GM10847 (cell line): Measurements from ENCODE around the gene CCNK.

Experiments
- POLR2A ChIP-seq: IDR thresholded peaks from 2 replicates; pipeline ENCODE4 v1.6.1; 2011; ENCODE audit not compliant: insufficient read length; ENCODE audit errors: extremely low read depth

CCNK gene

DNA sequence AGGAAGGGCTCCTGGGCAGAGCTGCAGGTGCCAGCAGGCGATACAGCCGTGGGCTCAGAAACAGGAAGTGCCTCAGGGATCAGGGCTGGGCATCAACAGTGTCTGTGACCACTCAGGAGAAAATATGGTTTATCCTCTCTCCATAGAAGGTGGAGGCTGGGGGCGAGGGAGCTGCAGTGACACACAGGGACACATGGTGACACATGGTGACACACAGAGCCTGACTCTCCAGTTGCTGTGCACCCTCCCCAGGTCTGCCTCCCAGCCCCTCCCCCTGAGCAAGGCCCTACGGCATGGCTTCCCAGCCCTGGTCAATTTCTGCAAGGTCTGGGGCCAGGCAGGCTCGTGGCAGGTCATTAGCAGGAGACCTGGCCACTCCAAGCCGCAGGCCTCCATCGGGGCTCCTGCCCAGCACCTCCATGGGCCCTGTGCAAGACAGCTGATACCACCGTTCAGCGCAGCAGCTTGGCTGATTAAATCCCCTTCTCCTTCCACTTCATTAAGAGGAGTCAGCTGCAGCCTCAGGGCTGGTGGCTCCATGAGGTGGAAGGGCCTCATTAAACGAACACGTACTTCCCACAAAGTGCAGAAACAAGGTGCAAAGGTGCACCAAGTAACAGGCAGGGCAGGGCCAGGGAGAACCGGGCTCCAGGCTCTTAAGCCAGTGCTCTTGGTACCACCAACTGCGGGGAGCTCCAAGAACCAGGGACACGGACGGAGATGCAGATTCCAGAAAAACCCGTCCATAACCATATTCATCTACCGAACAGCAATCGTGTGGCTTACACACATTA lies 60.7 kb downstream of the CCNK start:
- no peak for TF ChIP-seq POLR2A

DNA sequence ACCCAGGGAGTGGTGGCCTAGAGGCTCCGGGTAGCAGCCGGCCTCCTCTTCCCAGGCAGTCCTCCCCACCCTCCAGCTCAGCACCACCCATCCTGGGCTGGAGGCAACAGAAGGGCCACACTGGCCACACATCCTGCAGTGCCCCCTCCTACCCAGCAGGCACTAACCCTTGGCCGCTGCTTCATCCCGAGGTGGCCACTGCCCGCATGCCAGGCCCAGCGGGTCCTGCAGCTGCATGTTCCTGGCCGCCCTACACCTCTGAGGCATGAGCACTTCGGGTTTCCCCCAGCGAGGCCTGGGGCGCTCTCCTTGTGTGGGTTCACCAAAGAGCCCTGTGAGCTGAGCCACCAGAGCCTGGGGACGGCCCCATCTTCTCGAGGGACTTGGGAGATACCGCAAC lies 61.4 kb downstream of the CCNK start:
- no peak for TF ChIP-seq POLR2A

DNA sequence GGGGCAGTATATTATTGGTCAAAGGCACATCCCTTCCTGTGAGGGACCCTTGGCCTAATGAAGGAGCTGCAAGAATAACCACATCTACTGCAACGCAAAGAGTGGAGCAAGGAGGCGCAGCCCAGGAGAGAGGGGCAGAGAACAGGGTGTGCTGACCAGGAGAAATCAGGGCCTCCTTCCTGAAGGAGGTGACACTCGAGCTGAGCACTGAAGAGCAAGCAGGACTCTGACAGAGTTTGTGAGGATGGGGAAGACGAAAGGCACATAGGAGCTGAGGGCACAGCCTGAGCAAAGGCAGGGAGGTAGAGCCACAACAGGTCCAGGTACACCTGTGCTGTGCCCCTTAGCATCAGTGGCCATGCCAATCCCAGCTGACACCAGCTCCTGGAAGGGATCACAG lies 62.2 kb downstream of the CCNK start:
- TF ChIP-seq POLR2A, result no peak

DNA sequence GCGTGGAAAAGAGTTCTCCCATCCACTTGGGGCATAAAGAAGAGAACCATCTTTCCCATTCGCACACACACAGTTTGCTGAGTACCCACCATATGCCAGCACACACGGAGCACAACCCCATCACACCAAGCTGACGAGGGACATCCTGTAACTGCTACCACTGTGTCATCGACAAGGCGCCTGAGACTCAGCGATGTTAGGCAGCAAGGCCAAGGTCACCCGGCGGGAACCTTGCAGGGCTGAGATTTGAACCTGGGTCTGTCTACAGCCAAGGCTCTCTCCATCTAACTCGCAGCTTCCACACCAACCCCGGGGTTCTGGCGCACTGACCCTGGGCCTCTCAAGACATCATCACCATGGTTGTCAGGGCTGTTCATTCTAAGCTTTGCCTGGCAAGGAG lies 62.8 kb downstream of the CCNK start:
- TF ChIP-seq POLR2A, result no peak

DNA sequence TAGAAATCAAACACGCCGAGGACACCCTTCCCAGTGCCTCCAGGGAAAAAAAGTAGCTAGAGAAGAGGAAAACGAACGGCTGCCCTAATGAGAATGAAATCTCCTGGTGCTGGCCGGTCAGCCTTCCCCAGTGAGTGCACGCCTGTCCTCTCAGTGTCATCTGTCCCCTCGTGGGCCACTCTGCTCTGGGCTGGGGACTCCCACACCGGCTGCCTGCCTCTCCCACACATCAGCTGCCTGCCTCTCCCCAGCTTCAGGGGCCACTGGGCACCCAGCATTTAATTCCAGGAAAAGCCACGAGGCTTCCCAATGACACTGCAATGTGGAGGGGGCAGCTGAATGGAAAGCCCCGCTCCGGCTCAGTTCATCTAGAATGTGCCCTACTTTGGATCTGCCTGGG lies 63.8 kb downstream of the CCNK start:
- TF ChIP-seq POLR2A, result no peak

DNA sequence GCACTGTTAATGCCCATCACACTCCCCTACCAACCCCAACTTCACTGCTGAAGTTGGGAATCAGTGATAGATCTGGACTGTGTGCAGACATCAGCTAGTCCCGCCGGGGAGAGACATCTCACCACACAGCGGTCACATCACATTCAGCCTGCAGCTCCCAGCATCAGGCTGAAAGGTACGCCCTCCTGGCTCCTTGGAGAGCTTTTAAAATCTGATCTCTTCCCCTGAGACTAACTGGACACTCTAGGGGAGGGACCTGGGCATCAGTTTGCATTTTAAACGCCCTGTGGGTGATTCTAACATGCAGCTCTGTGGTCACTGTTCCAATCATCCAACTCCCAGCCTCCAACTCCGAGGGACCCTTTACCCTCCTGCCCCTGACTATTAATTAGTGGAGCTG lies 64.4 kb downstream of the CCNK start:
- no peak for TF ChIP-seq POLR2A

DNA sequence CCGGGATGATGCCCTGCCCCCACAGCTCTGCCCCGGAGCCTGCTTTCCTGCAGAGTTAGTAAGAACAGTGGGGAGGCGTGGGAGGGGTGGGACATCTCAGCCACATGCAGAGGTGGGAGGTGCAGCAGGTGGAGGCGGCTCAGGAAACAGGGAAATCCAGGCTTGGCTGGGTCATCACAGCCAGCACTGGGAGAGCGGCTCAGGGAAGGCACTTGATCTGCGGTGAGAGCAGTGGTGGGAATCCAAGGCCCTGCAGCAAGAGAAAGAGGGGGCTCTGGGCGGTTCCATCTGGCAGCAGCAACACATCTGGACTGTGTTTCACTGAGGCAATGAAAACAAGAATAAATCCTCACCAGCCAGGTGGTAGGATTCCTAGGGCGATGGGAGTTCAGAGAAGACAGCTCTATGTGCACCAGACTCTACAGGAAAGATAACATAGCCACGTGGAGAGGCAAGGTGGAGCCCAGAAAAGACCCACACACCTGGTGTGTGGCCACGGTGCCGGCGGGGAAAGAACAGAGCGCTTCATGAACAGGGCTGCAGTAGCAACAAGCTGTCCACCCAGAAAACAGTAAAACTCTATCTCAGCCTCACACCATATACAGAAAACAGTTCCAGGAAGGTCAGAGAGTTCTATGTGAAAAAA lies 65.1 kb downstream of the CCNK start:
- TF ChIP-seq POLR2A, result no peak

DNA sequence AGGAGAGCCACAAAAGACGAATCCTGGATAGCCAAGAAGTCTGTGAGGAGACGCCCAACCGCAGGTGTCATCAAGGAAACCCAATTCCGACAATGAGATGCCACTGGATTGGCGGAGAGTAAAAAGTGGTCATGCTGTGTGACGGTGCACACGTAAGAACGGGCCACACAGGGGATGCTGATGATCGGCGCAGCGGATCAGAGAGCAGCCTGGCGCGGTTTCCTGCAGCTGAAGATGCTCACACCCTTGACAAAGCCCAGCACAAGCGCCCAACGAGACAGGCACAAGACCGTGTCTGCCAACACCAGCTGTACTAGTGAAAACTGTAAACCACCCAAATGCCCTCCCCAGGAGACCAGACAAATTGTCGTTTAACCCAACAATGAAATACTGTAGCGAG lies 67.0 kb downstream of the CCNK start:
- no peak for TF ChIP-seq POLR2A

DNA sequence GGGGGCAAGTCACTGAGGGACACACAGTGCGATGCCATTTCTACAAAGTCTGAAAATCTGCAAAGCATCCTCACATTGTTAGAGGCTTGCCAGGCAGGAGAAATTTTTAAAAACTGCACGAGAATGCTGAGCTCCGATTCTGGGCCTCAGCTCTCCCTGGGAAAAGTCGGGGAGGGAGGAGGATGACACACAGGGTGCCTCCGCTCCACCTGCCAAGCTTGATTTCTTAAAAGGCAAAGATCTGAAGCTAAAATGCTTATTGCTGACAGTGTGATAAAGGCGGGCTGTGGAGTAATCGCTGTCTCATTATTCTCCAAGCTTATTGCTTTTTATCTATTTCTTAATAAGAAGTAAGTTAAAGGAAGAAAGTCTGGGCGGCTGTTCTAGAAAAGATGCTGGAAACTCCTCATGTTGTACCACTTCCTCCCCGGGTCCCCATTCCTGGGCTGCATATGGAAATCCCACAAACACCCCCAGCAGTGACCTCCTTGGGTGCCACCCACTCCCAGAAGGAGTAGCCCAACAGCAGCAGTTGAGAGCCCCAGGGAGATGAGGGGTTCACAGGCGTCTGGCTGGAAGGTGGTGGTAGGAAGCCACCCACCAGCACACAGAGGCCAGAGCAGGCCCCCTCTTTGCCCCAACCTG lies 67.8 kb downstream of the CCNK start:
- no peak for TF ChIP-seq POLR2A

DNA sequence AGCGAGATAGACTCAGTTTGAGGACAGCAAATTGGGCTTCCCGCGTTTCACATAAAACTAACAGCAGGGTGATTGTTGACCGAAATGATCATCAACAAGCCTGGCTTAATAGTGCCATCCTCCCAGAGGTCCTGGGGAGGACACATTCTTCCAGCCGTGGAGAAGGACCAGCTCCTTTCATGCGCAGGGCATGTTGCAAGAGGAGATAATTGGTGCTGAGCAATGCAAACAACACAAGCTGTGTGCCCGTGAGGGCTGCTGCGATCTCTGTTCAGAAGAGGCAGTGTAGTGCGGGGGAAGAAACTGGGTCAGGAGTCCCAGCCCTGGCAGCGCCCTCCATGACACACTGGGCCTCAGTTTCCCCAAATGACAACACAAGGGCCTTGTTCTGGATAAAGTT lies 68.5 kb downstream of the CCNK start:
- TF ChIP-seq POLR2A, result no peak

DNA sequence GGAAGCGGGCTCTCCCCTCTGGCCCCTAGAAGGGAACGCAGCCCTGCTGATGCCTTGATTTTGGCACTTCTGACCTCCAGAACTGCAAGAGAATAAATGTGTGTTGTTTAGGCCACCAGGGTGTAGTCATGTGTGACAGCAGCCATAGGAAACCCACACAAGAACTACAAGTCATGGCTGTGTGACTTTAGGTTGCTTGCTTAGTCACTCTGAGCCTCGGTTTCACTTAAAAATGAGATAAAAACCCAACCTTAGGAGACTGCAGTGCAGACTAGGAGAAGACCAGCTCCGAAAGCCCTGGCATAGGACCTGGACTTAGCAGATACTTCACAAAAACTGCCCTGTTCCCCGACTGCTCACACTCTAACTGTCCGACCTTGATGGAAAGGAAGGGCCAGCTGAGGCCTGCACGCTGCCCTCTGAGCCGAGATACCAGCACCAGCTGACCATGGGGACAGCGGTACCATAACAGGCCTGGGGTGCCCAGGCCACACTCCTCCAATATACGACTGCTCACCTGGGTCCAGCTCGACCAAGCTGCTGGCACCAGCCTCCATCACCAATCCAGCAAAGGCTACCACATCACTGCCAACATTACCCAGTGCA lies 69.3 kb downstream of the CCNK start:
- TF ChIP-seq POLR2A, result no peak

DNA sequence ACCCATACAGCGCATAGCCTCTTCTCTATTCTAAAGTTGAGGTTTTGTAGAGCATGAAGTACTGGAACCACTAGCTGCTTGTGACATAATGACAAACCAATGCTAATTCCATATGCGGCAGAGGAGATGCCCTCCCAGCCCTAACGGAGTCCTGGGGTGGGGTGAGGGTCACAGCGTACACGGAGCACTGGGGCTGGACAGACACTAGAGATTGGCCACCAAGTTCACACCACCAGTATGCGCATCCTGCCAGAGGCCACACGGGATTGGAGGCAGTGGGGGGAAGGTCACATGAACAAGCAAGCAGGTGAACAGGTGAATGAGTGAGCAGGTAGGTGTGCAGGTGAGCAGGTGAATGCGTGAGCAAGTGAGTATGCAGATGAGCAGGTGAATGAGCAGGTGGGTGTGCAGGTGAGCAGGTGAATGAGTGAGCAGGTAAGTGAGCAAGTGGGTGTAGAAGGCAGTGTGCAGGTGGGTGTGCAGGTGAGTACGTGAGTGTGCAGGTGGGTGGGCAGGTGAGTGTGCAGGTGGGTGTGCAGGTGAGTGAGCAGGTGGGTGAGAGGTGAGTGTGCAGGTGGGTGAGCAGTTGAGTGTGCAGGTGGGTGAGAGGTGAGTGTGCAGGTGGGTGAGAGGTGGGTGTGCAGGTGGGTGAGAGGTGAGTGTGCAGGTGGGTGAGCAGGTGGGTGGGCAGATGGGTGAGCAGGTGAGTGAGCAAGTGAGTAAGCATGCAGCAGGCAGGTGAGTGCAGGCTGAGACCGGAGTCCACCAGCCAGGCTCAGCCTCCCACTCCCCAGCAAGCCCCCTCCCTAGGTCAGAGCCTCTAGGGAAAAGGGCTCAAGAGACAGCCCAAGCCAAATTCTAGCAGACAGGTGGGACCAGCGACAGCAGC lies 70.1 kb downstream of the CCNK start:
- TF ChIP-seq POLR2A, result no peak

DNA sequence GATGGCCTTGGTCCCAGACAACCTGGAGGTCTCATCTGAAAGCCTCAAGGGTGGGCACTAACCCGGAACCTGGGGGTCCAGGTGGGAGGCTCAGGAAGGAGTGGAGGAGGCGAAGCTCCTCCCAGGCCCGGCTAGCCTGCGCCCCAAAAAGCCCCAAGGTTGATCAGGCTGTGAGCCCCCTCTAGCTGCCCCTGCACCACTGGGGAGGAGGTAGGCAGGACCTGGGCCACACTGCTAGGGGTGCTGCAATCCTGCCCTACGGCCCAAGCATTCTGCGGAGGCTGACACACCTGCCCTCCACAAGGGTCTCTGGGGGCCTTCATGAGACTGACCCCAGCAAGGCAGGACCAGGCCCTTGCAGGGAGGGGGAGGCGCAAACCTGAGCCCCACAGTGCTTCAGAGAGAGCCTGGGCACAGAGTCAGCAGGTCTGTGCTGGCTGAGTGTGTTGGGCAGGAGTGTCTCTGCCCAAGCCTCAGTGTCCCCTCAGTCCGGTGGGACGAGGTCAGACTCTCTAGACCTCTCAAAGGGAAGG lies 70.9 kb downstream of the CCNK start:
- TF ChIP-seq POLR2A, result no peak

DNA sequence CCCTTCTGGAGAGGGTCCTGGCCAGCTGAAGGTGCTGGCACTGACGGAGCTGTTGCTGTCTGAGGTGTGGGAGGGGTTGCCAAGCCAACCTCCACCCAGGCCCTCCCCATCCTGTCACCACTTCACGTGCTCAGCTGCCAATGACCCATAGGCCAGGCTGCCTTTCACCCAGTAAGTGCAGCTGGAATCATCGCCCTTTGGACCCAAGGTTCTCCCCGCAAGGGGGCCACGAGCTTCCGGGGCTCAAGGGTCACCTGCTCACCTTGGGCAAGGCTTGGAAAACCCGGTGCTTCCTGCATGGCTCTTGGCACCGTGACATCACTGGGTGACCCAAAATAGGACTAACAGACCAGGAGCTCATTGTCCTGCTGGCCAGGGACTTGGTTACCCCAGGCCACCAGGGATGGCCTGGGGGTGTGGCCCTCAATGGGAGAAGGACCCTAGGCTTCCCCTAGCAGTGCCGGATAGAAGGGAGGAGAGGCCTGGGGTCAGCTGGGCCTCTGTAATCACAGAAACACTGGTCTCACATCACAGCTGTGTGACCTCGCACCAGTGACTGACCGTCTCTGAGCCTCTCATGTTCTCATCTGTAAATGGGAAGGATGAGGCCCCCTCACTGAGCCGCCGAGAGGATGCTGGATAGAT lies 71.5 kb downstream of the CCNK start:
- TF ChIP-seq POLR2A, result no peak
